GM18907 (cell line): ENCODE results near the gene ZNF197.
"Not testable (repeated sequence)": the region's sequence is repeated elsewhere in the genome, so short reads cannot be mapped to it uniquely, and the experiment has no call there.

Source experiments
- ATAC-seq: cut with Tn5 transposase; IDR thresholded peaks from one replicate; pipeline ENCODE4 v1.9.1; 2021; ENCODE audit warnings: mild to moderate bottlenecking, moderate library complexity; ENCODE audit not compliant: unreplicated experiment

The ZNF197 gene

GRCh38 chr3:44624749-44625480 lies at the start of gene ZNF197:
TSS of gene ZNF197 (plus strand) at chr3:44625036. CDS start at chr3:44629155, 4,119 bp downstream.
- ATAC-seq = peak; percentile 90

- no peak for ATAC-seq
Measured at GRCh38 chr3:44576613-44577012, 48.2 kb upstream of the ZNF197 start.

- ATAC-seq = not testable (repeated sequence)
Measured at GRCh38 chr3:44577354-44577952, 47.4 kb upstream of the ZNF197 start.

- ATAC-seq = not testable (repeated sequence)
Measured at GRCh38 chr3:44578316-44578715, 46.5 kb upstream of the ZNF197 start.

DNA sequence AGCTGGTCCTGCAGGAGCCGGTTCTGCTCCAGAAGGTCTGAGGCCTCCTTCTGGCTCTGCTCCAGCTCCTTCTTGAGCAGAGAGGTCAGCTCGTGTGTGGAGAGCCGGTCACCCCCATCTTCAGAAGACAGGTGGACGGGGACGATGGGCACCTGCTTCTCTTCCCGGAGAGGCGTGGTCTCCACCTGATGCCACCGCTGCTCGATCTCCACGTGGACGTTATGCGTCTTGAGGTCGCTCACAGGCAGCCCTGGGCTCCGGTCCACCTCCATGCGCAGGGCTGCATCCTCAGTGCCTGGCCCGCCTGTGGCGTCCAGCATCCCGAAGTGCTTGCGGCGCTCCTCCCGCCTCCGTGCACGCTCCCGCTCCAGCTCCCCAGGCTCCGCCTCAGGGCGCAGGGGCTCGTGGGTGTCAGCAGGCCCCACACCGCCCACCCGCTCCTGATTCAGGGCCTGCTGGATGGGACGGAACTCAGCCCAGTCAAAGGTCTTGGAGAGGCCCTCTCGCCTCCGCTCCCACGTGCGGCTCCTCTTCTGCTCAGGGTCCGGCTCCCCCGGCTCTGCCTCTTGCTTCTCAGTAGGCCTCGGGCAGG lies 45.8 kb upstream of the ZNF197 start:
- not testable (repeated sequence) for ATAC-seq

GRCh38 chr3:44579749-44580148 lies 45.1 kb upstream of the ZNF197 start:
- ATAC-seq = not testable (repeated sequence)

- not testable (repeated sequence) for ATAC-seq
Measured at GRCh38 chr3:44580971-44581370, 43.9 kb upstream of the ZNF197 start.

GRCh38 chr3:44584646-44585501 lies 40.0 kb upstream of the ZNF197 start, which contains the start of gene ZNF660:
TSS of gene ZNF660 (plus strand) at chr3:44584964. CDS start at chr3:44594194, 9,230 bp downstream.
- ATAC-seq = peak; percentile 65

- ATAC-seq = no peak
Measured at GRCh38 chr3:44596621-44597020, 28.2 kb upstream of the ZNF197 start.

DNA sequence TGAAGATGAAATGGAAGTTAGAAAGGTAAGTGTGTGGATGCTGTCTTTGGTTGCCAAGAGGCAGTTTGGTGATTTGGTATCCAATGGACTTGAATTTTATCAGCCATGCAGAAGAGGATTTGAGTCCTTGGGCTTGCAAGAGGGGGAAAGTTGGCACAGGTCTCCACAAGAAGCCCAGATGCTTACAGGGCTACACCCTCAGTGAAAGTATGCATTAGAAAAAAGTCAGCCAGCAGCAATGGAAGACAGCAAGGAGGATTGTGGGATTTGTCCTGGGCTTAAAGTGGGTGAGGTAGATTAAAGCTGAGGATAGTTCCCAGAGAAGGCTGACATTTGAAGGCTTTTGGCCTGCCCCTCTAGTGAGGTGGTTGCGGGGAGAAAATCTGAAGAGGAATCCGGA lies 23.1 kb upstream of the ZNF197 start:
- ATAC-seq = no peak

- no peak for ATAC-seq
Measured at GRCh38 chr3:44612678-44613077, 12.2 kb upstream of the ZNF197 start.

DNA sequence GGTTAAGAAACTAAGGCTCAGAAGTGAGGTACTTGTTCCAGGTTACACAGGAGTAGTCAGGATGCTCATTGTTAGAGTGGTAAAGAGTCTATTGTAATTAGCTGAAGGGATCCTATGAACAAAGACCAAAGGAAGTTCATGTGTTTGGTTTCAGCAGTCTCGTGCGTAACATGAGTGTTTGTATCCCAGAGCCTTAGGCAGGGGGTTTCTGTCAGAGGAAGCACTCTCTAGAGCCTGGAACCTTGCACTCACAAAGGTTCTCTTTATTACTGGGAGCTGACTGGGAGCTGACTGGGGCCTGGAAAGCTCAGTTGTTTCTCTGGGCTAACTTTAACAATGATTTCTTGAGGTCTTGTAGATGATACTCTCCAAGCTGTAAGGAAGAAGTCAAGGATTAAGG lies 3.9 kb downstream of the ZNF197 start:
- ATAC-seq = no peak

DNA sequence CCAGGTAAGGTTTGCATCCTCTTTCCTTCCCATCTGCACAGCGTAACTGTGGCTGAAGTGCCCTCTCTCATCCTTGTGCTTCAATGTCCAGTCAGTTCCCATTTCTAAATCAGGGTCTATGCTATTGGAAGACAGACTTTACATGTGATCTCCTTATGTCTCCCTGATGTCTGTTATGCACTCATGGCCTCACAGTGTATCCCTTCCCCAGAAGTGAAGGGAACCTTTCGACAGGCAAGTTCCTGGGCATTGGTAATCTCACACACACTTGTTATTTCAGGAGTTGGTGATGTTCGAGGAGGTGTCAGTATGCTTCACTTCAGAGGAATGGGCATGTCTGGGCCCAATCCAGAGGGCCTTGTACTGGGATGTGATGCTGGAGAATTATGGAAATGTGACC lies 7.4 kb downstream of the ZNF197 start:
- ATAC-seq = no peak

DNA sequence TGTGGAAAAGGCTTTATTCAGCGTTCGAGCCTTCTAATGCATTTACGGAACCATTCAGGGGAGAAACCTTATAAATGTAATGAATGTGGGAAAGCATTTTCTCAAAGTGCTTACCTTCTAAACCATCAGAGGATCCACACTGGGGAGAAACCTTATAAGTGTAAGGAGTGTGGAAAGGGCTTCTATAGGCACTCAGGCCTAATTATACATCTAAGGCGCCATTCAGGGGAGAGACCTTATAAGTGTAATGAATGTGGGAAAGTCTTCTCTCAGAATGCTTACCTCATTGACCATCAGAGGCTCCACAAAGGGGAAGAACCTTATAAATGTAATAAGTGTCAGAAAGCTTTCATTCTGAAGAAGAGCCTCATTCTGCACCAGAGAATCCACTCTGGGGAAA lies 17.5 kb downstream of the ZNF197 start:
- ATAC-seq = no peak

DNA sequence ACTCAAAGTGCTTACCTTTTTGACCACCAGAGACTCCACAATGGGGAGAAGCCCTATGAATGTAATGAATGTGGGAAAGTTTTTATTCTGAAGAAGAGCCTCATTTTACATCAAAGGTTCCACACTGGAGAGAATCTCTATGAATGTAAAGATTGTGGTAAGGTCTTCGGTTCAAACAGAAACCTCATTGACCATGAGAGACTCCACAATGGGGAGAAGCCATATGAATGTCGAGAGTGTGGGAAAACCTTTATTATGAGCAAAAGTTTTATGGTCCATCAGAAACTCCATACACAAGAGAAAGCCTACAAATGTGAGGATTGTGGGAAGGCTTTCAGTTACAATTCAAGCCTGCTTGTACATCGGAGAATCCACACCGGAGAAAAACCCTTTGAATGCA lies 18.2 kb downstream of the ZNF197 start:
- no peak for ATAC-seq

GRCh38 chr3:44647771-44648170 lies 22.9 kb downstream of the ZNF197 start:
- no peak for ATAC-seq

GRCh38 chr3:44648564-44649229 lies 23.9 kb downstream of the ZNF197 start, which contains the start of gene ZNF35:
TSS of gene ZNF35 (plus strand) at chr3:44648732. CDS start at chr3:44651068, 2,336 bp downstream.
- ATAC-seq = peak; percentile 96

DNA sequence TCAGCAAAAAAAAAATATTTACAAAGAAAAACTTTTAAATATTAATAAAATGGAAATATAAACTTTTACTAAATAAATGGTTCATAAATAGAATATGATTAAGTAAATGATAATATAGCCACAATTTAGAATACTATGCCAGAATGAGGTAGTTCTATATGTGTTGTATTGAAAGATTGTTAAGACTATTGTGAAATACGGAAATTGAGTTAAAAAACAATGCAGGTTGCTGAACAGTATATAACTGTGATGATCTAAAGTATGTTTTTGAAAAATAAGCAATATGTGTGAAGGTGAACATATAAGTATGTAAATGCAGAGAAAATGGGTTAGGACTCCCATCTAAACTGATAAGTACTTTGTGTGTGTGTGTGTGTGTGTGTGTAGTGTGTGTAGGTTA lies 24.9 kb downstream of the ZNF197 start:
- ATAC-seq = no peak

DNA sequence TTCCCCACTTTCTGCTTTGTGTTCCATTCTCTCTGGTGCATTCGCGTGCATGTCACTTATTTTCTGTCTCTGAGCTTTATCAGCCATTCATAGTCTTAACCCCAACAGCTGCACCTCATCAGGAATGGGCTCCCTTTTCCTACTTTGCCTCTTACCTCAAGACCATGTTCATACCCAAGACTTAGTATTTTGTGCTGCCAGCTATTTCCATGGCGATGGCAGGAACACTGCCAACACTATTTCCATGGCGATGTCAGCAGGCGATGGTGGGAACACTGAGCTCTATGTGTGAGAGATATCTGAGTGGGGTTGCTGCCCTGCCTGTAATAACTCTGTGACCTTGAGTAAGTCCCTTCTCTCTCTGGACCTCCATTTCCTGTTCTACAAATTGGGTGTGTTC lies 29.2 kb downstream of the ZNF197 start:
- ATAC-seq = no peak

DNA sequence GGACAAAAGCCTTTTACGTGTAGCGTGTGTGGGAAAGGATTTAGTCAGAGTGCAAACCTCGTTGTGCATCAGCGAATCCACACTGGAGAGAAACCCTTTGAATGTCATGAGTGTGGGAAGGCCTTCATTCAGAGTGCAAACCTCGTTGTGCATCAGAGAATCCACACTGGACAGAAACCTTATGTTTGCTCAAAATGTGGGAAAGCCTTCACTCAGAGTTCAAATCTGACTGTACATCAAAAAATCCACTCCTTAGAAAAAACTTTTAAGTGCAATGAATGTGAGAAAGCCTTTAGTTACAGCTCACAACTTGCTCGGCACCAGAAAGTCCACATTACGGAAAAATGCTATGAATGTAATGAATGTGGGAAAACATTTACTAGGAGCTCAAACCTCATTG lies 34.2 kb downstream of the ZNF197 start:
- no peak for ATAC-seq
